Measurements from ENCODE around the gene PTPRS. TPM values are rescaled to one million over a fixed set of nuclear protein-coding genes. Genes with fewer than 3 reads are reported as not detected.

Gene PTPRS
- total RNA-seq, 1 experiment from 2014 or later: 1.9 TPM

- no peak for DNase-seq (ENCODE audit: low read depth)
These were observed 31.0 kb downstream of the PTPRS start for GRCh38 chr19:5309438-5310204.

GRCh38 chr19:5308451-5309437 lies 31.9 kb downstream of the PTPRS start:
- DNase-seq (ENCODE audit: low read depth): peak; percentile 60

- DNase-seq (ENCODE audit: low read depth): no peak
These were observed 33.0 kb downstream of the PTPRS start for GRCh38 chr19:5307655-5308054.

GRCh38 chr19:5305163-5305562 lies 35.4 kb downstream of the PTPRS start:
- no peak for DNase-seq (ENCODE audit: low read depth)

- DNase-seq (ENCODE audit: low read depth): no peak
These were observed 36.1 kb downstream of the PTPRS start for GRCh38 chr19:5304486-5304885.

GRCh38 chr19:5303208-5303607 lies 37.4 kb downstream of the PTPRS start:
- DNase-seq (ENCODE audit: low read depth): no peak

- DNase-seq (ENCODE audit: low read depth): no peak
These were observed 38.2 kb downstream of the PTPRS start for GRCh38 chr19:5302396-5302795.

GRCh38 chr19:5299137-5299536 lies 41.5 kb downstream of the PTPRS start:
- no peak for DNase-seq (ENCODE audit: low read depth)

GRCh38 chr19:5298471-5298901 lies 42.1 kb downstream of the PTPRS start:
- no peak for DNase-seq (ENCODE audit: low read depth)

GRCh38 chr19:5297272-5297669 lies 43.3 kb downstream of the PTPRS start:
- no peak for DNase-seq (ENCODE audit: low read depth)

GRCh38 chr19:5296457-5297271 lies 43.9 kb downstream of the PTPRS start:
- DNase-seq (ENCODE audit: low read depth): no peak

- no peak for DNase-seq (ENCODE audit: low read depth)
These were observed 44.6 kb downstream of the PTPRS start for GRCh38 chr19:5296021-5296420.

- no peak for DNase-seq (ENCODE audit: low read depth)
These were observed 46.0 kb downstream of the PTPRS start for GRCh38 chr19:5294403-5295160.

GRCh38 chr19:5293612-5294378 lies 46.8 kb downstream of the PTPRS start:
- DNase-seq (ENCODE audit: low read depth): no peak

GRCh38 chr19:5292822-5293611 lies 47.6 kb downstream of the PTPRS start:
- no peak for DNase-seq (ENCODE audit: low read depth)

- no peak for DNase-seq (ENCODE audit: low read depth)
These were observed 48.2 kb downstream of the PTPRS start for GRCh38 chr19:5292453-5292821.

GRCh38 chr19:5291588-5292193 lies 48.9 kb downstream of the PTPRS start:
- no peak for DNase-seq (ENCODE audit: low read depth)
